ENCODE measurements around the gene CAB39L. TPM values are rescaled to one million over a fixed set of nuclear protein-coding genes. Genes with fewer than 3 reads are reported as not detected.

Gene CAB39L
- total and polyA plus RNA-seq, 9 of the 15 experiments (the other 6 are each of a cell fraction or from before 2014, with no cell fraction given) = 1.1 to 4.2 (median 2.6) TPM

GRCh38 chr13:49443704-49444523 lies at the start of gene CAB39L, which contains the start of gene SETDB2 (continued):
- TF ChIP-seq STAT6 (CRISPR knock-in tag; IDR thresholded peaks at IDR 0.05) = no peak
- no peak for TF ChIP-seq MITF (IDR thresholded peaks at IDR 0.05)
- TF ChIP-seq GTF2E2 (tag; IDR thresholded peaks at IDR 0.05) = no peak
- TF ChIP-seq CAMTA2 (CRISPR knock-in tag; conservative IDR thresholded peaks at IDR 0.05) = no peak
- TF ChIP-seq SOX6 (IDR thresholded peaks at IDR 0.05) = no peak
- TF ChIP-seq PHF8 (IDR thresholded peaks at IDR 0.05; ENCODE audit: borderline replicate concordance, low read length) = peak; percentile 63
- peak; percentile 68 for TF ChIP-seq CXXC5 (CRISPR knock-in tag; IDR thresholded peaks at IDR 0.05)
- no peak for TF ChIP-seq ZSCAN32 (CRISPR knock-in tag; IDR thresholded peaks at IDR 0.05)
- TF ChIP-seq PTBP1 (IDR thresholded peaks at IDR 0.05; ENCODE audit: low read depth, low read length) = no peak
- TF ChIP-seq RBBP5 (IDR thresholded peaks at IDR 0.05; ENCODE audit: borderline replicate concordance, insufficient read depth, low read length, poor library complexity, severe bottlenecking) = peak; percentile 70
- no peak for TF ChIP-seq SAFB2 (IDR thresholded peaks at IDR 0.05; ENCODE audit: borderline replicate concordance, low read depth, low read length, severe bottlenecking)
- TF ChIP-seq GATAD2B (IDR thresholded peaks at IDR 0.05; ENCODE audit: borderline replicate concordance) = no peak
- TF ChIP-seq ZFP36 (IDR thresholded peaks at IDR 0.05; ENCODE audit: low read depth, low read length, partially characterized antibody) = no peak
- TF ChIP-seq ZNF431 (CRISPR knock-in tag; IDR thresholded peaks at IDR 0.05) = no peak
- no peak for TF ChIP-seq TRIM28 (IDR thresholded peaks at IDR 0.05)
- no peak for TF ChIP-seq RFX7 (CRISPR knock-in tag; IDR thresholded peaks at IDR 0.05)

All from K562 (cell line).